Astrocyte (in vitro differentiated cells and primary cell): ENCODE results near the gene SRL.

ENCODE experiments used
- CTCF ChIP-seq: IDR thresholded peaks from 2 replicates; pipeline ENCODE4 v1.5.1; 2011; ENCODE audit warnings: low read depth, mild to moderate bottlenecking, inconsistent platforms, low read length, moderate library complexity; ENCODE audit not compliant: insufficient read depth
- EZH2 ChIP-seq: IDR thresholded peaks from 2 replicates; pipeline ENCODE4 v1.6.1; 2012; ENCODE audit warnings: mild to moderate bottlenecking, low read length, inconsistent platforms; ENCODE audit not compliant: insufficient read depth

GRCh38 chr16:4207683-4208340 is 34.1 kb downstream of the SRL start:
- no peak for TF ChIP-seq CTCF
- TF ChIP-seq EZH2: no peak
